Muscle of arm (tissue), 12 donors: ENCODE data around the gene GALNT15. TPM values are rescaled to one million over a fixed set of nuclear protein-coding genes. Genes with fewer than 3 reads are reported as not detected.

Source experiments
- polyA plus RNA-seq, 12 donors: library from polyadenylated mRNA; unstranded; fragments of 120-200 nt; gene quantifications; one replicate each; pipeline ENCODE4 v1.2.1, GENCODE V29; 2013; ENCODE audit not compliant: insufficient read length in 12 of 12

The GALNT15 gene
- polyA plus RNA-seq, 12 donors: 0.24 to 6.6 (median 1.3) TPM; not detected in 2

Other genes with a start within 250 kb of the GALNT15 start
- gene DPH3, start 90.3 kb downstream of the GALNT15 start, polyA plus RNA-seq: 10 to 100 TPM in 11 of 12 donors, not detected in 1; 17.0 to 36.4 (median 29.6) TPM
- gene OXNAD1, start 90.5 kb downstream of the GALNT15 start, polyA plus RNA-seq: 10 to 100 TPM in 6 of 12 donors, 1 to 10 TPM in 5, not detected in 1; 8.2 to 19.6 (median 10.2) TPM